Mesendoderm (in vitro differentiated cells): ENCODE data around the gene EMILIN1.

Experiments
- DNase-seq: peaks from one replicate; pipeline ENCODE4 v3.0.0; 2013
- H2AK5ac ChIP-seq: 2 replicates; pipeline ENCODE4 v1.6.1; 2013; ENCODE audit warnings: low read length, inconsistent platforms
- H2BK120ac ChIP-seq: 2 replicates; pipeline ENCODE4 v1.6.1; 2013; ENCODE audit warnings: low read depth, mild to moderate bottlenecking, low read length, moderate library complexity, mixed read lengths
- H2BK15ac ChIP-seq: replicated peaks from 2 replicates; pipeline ENCODE4 v1.6.1; 2013; ENCODE audit warnings: low read depth, mild to moderate bottlenecking, moderate library complexity
- H2BK5ac ChIP-seq: 2 replicates; pipeline ENCODE4 v1.6.1; 2013; ENCODE audit warnings: low read length, inconsistent platforms
- H3K18ac ChIP-seq: 2 replicates; pipeline ENCODE4 v1.6.1; 2013; ENCODE audit warnings: mild to moderate bottlenecking, low read length, mixed read lengths
- H3K23ac ChIP-seq: one replicate; pipeline ENCODE4 v1.6.1; 2013; ENCODE audit warnings: low read length
- H3K27ac ChIP-seq: 2 replicates; pipeline ENCODE4 v1.5.1; 2013; ENCODE audit warnings: low read depth, mild to moderate bottlenecking, inconsistent platforms, low read length, moderate library complexity
- H3K27me3 ChIP-seq: 2 replicates; pipeline ENCODE4 v1.6.1; 2013; ENCODE audit warnings: low read length, control low read depth, mild to moderate bottlenecking, inconsistent platforms; ENCODE audit not compliant: insufficient read depth, poor library complexity
- H3K36me3 ChIP-seq: 2 replicates; pipeline ENCODE4 v1.6.1; 2013; ENCODE audit warnings: low read length, inconsistent platforms; ENCODE audit not compliant: control insufficient read depth, insufficient read depth
- H3K4ac ChIP-seq: one replicate; pipeline ENCODE4 v1.6.1; 2013; ENCODE audit warnings: low read depth, mild to moderate bottlenecking, low read length, moderate library complexity
- H3K4me1 ChIP-seq: 2 replicates; pipeline ENCODE4 v1.6.1; 2013; ENCODE audit warnings: low read depth, low read length, inconsistent platforms; ENCODE audit not compliant: control insufficient read depth
- H3K4me2 ChIP-seq: 2 replicates; pipeline ENCODE4 v1.6.1; 2013; ENCODE audit warnings: low read length
- H3K4me3 ChIP-seq: 2 replicates; pipeline ENCODE4 v1.5.1; 2013; ENCODE audit warnings: mild to moderate bottlenecking, low read length
- H3K56ac ChIP-seq: one replicate; pipeline ENCODE4 v1.6.1; 2013; ENCODE audit warnings: low read length
- H3K79me1 ChIP-seq: 2 replicates; pipeline ENCODE4 v1.6.1; 2013; ENCODE audit warnings: low read length, inconsistent platforms
- H3K79me2 ChIP-seq: 2 replicates; pipeline ENCODE4 v1.6.1; 2013; ENCODE audit warnings: mild to moderate bottlenecking, low read length; ENCODE audit not compliant: control insufficient read depth, insufficient read depth
- H3K9ac ChIP-seq: 2 replicates; pipeline ENCODE4 v1.6.1; 2013; ENCODE audit warnings: low read length, inconsistent platforms
- H4K5ac ChIP-seq: one replicate; pipeline ENCODE4 v1.6.1; 2013; ENCODE audit warnings: low read length
- H4K8ac ChIP-seq: one replicate; pipeline ENCODE4 v1.6.1; 2013; ENCODE audit warnings: low read depth, mild to moderate bottlenecking, control low read depth, low read length, moderate library complexity
- WGBS: extraction: QIAGEN DNeasy Blood & Tissue Kit; methylation state at CpG from one replicate; pipeline ENCODE4 v1.1.7; 2013; ENCODE audit warnings: low lambda C conversion rate, missing lambda C conversion rate; ENCODE audit not compliant: insufficient coverage; ENCODE audit errors: extremely low coverage; 5-methylcytosine and 5-hydroxymethylcytosine counted together

EMILIN1 gene

DNA sequence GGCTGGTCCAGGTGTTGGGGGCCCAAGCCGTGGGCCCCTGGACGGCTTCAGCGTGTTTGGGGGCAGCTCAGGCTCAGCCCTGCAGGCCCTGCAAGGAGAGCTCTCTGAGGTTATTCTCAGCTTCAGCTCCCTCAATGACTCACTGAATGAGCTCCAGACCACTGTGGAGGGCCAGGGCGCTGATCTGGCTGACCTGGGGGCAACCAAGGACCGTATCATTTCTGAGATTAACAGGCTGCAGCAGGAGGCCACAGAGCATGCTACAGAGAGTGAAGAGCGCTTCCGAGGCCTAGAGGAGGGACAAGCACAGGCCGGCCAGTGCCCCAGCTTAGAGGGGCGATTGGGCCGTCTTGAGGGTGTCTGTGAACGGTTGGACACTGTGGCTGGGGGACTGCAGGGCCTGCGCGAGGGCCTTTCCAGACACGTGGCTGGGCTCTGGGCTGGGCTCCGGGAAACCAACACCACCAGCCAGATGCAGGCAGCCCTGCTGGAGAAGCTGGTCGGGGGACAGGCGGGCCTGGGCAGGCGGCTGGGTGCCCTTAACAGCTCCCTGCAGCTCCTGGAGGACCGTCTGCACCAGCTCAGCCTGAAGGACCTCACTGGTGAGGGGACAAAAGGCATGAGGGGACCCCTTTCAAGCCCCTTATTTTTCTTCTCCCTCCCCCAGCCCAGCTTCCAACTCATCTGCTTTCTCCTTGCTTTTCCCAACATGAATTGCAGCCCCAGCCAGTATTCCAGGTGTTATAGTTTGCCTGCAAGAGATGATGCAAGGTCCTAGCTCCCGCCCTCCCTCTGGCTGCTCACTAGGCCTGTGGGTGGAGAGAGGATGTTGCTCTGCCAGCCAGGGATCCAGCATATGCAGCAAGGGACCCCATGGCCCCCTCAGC is 5.2 kb downstream of the EMILIN1 start:
- Histone ChIP-seq H3K4me1 (peaks cover 2% of the 10 kb centered on the region), H3K56ac (peak overlapping the region; percentile 44), H3K79me1 (no peaks in the 10 kb centered on the region), H2BK15ac (no peak overlapping the region), H3K4me2 (no peak overlapping the region), H3K4ac (no peak overlapping the region), H3K4me3 (no peak overlapping the region), H3K79me2 (no peaks in the 10 kb centered on the region), H3K27me3 (no peaks in the 10 kb centered on the region), H3K18ac (no peak overlapping the region), H2BK5ac (no peak overlapping the region), H3K23ac (no peak overlapping the region), H4K5ac (no peak overlapping the region), H3K36me3 (no peaks in the 10 kb centered on the region), H2BK120ac (no peak overlapping the region), H3K9ac (no peak overlapping the region), H4K8ac (no peak overlapping the region), H2AK5ac (no peak overlapping the region), H3K27ac (no peak overlapping the region)
- DNase-seq, result peak; percentile 23
- WGBS, result no CpG with 5 or more reads among the region's 20 CpGs

DNA sequence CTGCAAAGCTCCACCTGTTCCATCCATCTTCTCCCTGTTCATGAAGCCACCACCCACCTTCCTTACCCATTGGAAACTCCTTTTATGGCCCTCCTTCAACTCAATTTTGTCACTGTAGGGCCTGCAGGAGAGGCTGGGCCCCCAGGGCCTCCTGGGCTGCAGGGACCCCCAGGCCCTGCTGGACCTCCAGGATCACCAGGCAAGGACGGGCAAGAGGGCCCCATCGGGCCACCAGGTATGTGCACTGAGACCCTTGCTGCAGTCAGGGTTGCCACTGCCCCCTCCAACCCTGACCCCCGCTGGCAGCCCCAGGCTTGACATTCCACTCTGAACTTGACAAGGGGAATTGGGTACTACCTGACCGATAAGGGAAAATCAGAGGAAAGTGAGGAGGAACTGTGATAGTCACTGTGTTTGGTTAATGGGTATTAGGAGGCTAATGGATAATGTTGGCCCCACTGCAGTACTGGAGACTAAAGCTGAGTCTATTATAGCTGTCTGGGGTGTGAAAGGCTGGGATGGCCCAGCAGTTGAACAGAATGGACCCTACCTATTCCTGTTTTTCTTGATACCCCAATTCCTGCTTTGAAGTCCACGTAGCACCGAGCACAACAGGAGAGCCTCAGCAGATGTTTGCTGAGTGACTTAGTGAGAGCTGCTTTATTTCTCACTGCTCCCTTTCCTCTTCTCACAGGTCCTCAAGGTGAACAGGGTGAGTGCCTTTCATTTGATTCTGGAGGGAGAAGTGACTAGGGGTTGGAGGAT is 6.1 kb downstream of the EMILIN1 start:
- Histone ChIP-seq H2BK5ac (no peak overlapping the region), H4K8ac (no peak overlapping the region), H2BK120ac (no peak overlapping the region), H3K79me2 (no peaks in the 10 kb centered on the region), H3K9ac (no peak overlapping the region), H3K27ac (no peak overlapping the region), H3K4me1 (peaks cover 2% of the 10 kb centered on the region), H3K27me3 (no peaks in the 10 kb centered on the region), H3K79me1 (no peaks in the 10 kb centered on the region), H4K5ac (no peak overlapping the region), H3K4me3 (no peak overlapping the region), H3K56ac (peak overlapping the region; percentile 44), H3K18ac (no peak overlapping the region), H3K4me2 (no peak overlapping the region), H3K36me3 (no peaks in the 10 kb centered on the region), H3K4ac (no peak overlapping the region), H2BK15ac (no peak overlapping the region), H2AK5ac (no peak overlapping the region), H3K23ac (no peak overlapping the region)
- no CpG with 5 or more reads among the region's 6 CpGs for WGBS
- DNase-seq, result no peak

- no peak overlapping the region for H2BK5ac ChIP-seq
- H3K79me1 ChIP-seq, result no peaks in the 10 kb centered on the region
- no peak overlapping the region for H3K27ac ChIP-seq
- H2BK15ac ChIP-seq, result no peak overlapping the region
- no peak overlapping the region for H4K5ac ChIP-seq
- H3K9ac ChIP-seq, result peak overlapping the region; percentile 92
- DNase-seq, result no peak
- H3K4me1 ChIP-seq, result peaks cover 2% of the 10 kb centered on the region
- no peaks in the 10 kb centered on the region for H3K79me2 ChIP-seq
- H3K4me2 ChIP-seq, result peak overlapping the region; percentile 87
- H3K36me3 ChIP-seq, result no peaks in the 10 kb centered on the region
- H4K8ac ChIP-seq, result no peak overlapping the region
- no peak overlapping the region for H2AK5ac ChIP-seq
- no peaks in the 10 kb centered on the region for H3K27me3 ChIP-seq
- no peak overlapping the region for H3K23ac ChIP-seq
- WGBS, result no CpG with 5 or more reads among the region's 10 CpGs
- no peak overlapping the region for H3K18ac ChIP-seq
- no peak overlapping the region for H3K4ac ChIP-seq
- no peak overlapping the region for H2BK120ac ChIP-seq
- H3K4me3 ChIP-seq, result no peak overlapping the region
- peak overlapping the region; percentile 77 for H3K56ac ChIP-seq
Observed at GRCh38 chr2:27085062-27085672, 6.8 kb downstream of the EMILIN1 start.

DNA sequence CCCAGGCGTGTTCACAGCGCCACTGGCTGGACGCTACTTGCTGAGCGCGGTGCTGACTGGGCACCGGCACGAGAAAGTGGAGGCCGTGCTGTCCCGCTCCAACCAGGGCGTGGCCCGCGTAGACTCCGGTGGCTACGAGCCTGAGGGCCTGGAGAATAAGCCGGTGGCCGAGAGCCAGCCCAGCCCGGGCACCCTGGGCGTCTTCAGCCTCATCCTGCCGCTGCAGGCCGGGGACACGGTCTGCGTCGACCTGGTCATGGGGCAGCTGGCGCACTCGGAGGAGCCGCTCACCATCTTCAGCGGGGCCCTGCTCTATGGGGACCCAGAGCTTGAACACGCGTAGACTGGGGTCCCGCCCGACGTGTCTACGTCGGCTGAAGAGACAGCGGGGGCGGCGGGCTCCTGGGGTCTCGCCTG is 7.3 kb downstream of the EMILIN1 start:
- H3K56ac ChIP-seq, result peak overlapping the region; percentile 77
- H2BK5ac ChIP-seq, result no peak overlapping the region
- H4K5ac ChIP-seq, result no peak overlapping the region
- peak overlapping the region; percentile 59 for H4K8ac ChIP-seq
- no peak overlapping the region for H3K27ac ChIP-seq
- H3K27me3 ChIP-seq, result no peaks in the 10 kb centered on the region
- H3K4me1 ChIP-seq, result peaks cover 2% of the 10 kb centered on the region
- H3K4ac ChIP-seq, result no peak overlapping the region
- DNase-seq, result peak; percentile 64
- H3K23ac ChIP-seq, result peak overlapping the region; percentile 1
- H3K18ac ChIP-seq, result peak overlapping the region; percentile 35
- no peaks in the 10 kb centered on the region for H3K79me2 ChIP-seq
- H2AK5ac ChIP-seq, result no peak overlapping the region
- H3K4me2 ChIP-seq, result peak overlapping the region; percentile 87
- H3K79me1 ChIP-seq, result no peaks in the 10 kb centered on the region
- H3K9ac ChIP-seq, result peak overlapping the region; percentile 92
- no peaks in the 10 kb centered on the region for H3K36me3 ChIP-seq
- peak overlapping the region; percentile 38 for H3K4me3 ChIP-seq
- WGBS, result no CpG with 5 or more reads among the region's 38 CpGs
- no peak overlapping the region for H2BK120ac ChIP-seq
- H2BK15ac ChIP-seq, result no peak overlapping the region

- Histone ChIP-seq H3K36me3 (no peaks in the 10 kb centered on the region), H2BK120ac (no peak overlapping the region), H3K4me3 (peak overlapping the region; percentile 38), H2BK5ac (no peak overlapping the region), H4K8ac (peak overlapping the region; percentile 59), H3K4me2 (peak overlapping the region; percentile 87), H3K79me2 (no peaks in the 10 kb centered on the region), H4K5ac (no peak overlapping the region), H2BK15ac (no peak overlapping the region), H2AK5ac (no peak overlapping the region), H3K4me1 (peaks cover 2% of the 10 kb centered on the region), H3K9ac (peak overlapping the region; percentile 92), H3K56ac (peak overlapping the region; percentile 77), H3K4ac (no peak overlapping the region), H3K18ac (peak overlapping the region; percentile 35), H3K79me1 (no peaks in the 10 kb centered on the region), H3K23ac (peak overlapping the region; percentile 1), H3K27me3 (no peaks in the 10 kb centered on the region), H3K27ac (no peak overlapping the region)
- no CpG with 5 or more reads among the region's 81 CpGs for WGBS
- DNase-seq, result peak; percentile 94
Observed at GRCh38 chr2:27086090-27086723, 7.8 kb downstream of the EMILIN1 start.
